Transverse colon (tissue), 4 donors: ENCODE results near the gene SUPT16H. TPM values are rescaled to one million over a fixed set of nuclear protein-coding genes. Genes with fewer than 3 reads are reported as not detected.

Source experiments
- DNase-seq: peaks from one replicate; pipeline ENCODE4 v3.0.0-alpha.2; 2019
- H3K27ac ChIP-seq, 4 donors: fragments of 200-600 bp; sonication (generic); 2 replicates each; pipeline ENCODE4 v1.5.1; 2016 to 2018; ENCODE audit warnings: inconsistent platforms in 4 of 4
- H3K27me3 ChIP-seq: fragments of 200-600 bp; sonication (generic); 2 replicates; pipeline ENCODE4 v1.5.1; 2017; ENCODE audit warnings: inconsistent platforms
- H3K36me3 ChIP-seq, 4 donors: fragments of 200-600 bp; sonication (generic); 2 replicates each; pipeline ENCODE4 v1.5.1; 2017 to 2019; ENCODE audit warnings: inconsistent platforms in 4 of 4
- H3K4me1 ChIP-seq, 4 donors: fragments of 200-600 bp; sonication (generic); 2 replicates each; pipeline ENCODE4 v1.5.1; 2017 to 2020; ENCODE audit warnings: inconsistent platforms in 4 of 4
- H3K4me3 ChIP-seq, 4 donors: fragments of 200-600 bp; sonication (generic); 1 replicate in 1 of 4; 2 replicates in 3 of 4; pipeline versions ENCODE4 v1.5.1 to v1.6.1; 2017 to 2019; ENCODE audit warnings: inconsistent platforms in 4 of 4
- H3K9me3 ChIP-seq, 2 donors: fragments of 200-600 bp; sonication (generic); 2 replicates each; pipeline ENCODE4 v1.5.1; 2017 to 2019; ENCODE audit warnings: inconsistent platforms in 2 of 2
- CTCF ChIP-seq, 5 experiments: fragments of 200-600 bp in 3 of 5; fragments of 450-650 bp in 2 of 5; sonication (generic) in 3 of 5; IDR thresholded peaks; 1 replicate in 2 of 5; 2 replicates in 3 of 5; pipeline ENCODE4 v1.5.1; 2016 to 2017; ENCODE audit warnings: antibody characterized with exemption in 5 of 5, inconsistent platforms in 3 of 5, mild to moderate bottlenecking in 2 of 5, moderate library complexity in 1 of 5
- EP300 ChIP-seq: sonication (generic); formaldehyde crosslinking; IDR thresholded peaks from one replicate; pipeline ENCODE4 v1.6.1; 2017; ENCODE audit warnings: antibody characterized with exemption, low read depth
- POLR2A ChIP-seq: fragments of 450-650 bp; IDR thresholded peaks from one replicate; pipeline ENCODE4 v1.6.1; 2016; ENCODE audit warnings: antibody characterized with exemption, mild to moderate bottlenecking, moderate library complexity
- POLR2AphosphoS5 ChIP-seq, 3 donors: sonication (generic); formaldehyde crosslinking; IDR thresholded peaks; one replicate each; pipeline ENCODE4 v1.6.1; 2016; ENCODE audit warnings: antibody characterized with exemption in 3 of 3
- WGBS, 2 donors: methylation state at CpG; one replicate each; pipeline ENCODE4 v1.1.5; 2018; ENCODE audit warnings: low coverage in 1 of 2; 5-methylcytosine and 5-hydroxymethylcytosine counted together
- in situ Hi-C, 4 donors: fragments of 200-750 bp; cut with MboI; loops; one replicate each; pipeline versions ENCODE4 v1.15.0 to v1.15.1; 2017; ENCODE audit warnings: low sequenced_read_pairs in 3 of 4, low pct_ligation_motif_present in 1 of 4, low pct_unique_long_range_greater_than_20kb in 1 of 4
- intact Hi-C: fragments of 100-400 bp; cut with DNase I; formaldehyde crosslinking; loops from one replicate; pipeline ENCODE4 v1.15.1; 2023; ENCODE audit warnings: low total_unique reads
- total RNA-seq, 4 donors: library from RNA; depleted of rRNA; stranded (reverse); fragments of >200 nt; gene quantifications; one replicate each; pipeline ENCODE4 v1.1.0, GENCODE V29; 2016

SUPT16H gene
- total RNA-seq, 4 donors from 2014 or later, result 21.5 to 43.5 (median 36.4) TPM

GRCh38 chr14:21320913-21321312 lies 62.9 kb downstream of the SUPT16H start:
- intact Hi-C loops, result no loop called here

GRCh38 chr14:21317398-21317797 lies 66.4 kb downstream of the SUPT16H start:
- 60 to 62% methylated on average over 1 to 3 of the region's 3 CpGs for WGBS, 2 donors
- Histone ChIP-seq H3K4me1 (no peaks in the 10 kb centered on the region), H3K36me3 (no peaks in the 10 kb centered on the region), H3K27ac (no peak overlapping the region), H3K27me3 (no peaks in the 10 kb centered on the region), H3K9me3 (no peaks in the 10 kb centered on the region), H3K4me3 (no peak overlapping the region)
- intact Hi-C loops, result no loop called here
- no peak for DNase-seq
- in situ Hi-C loops, result no loop called here
- TF ChIP-seq CTCF (IDR thresholded peaks at IDR 0.05) (no peak), POLR2A (no peak), EP300 (no peak), POLR2AphosphoS5 (IDR thresholded peaks at IDR 0.05) (no peak)

More at GRCh38 chr14:21320913-21321312, 62.9 kb downstream of the SUPT16H start:
- no peak for DNase-seq
- H3K27me3 ChIP-seq, result no peaks in the 10 kb centered on the region
- no peaks in the 10 kb centered on the region for H3K4me1 ChIP-seq
- TF ChIP-seq CTCF (IDR thresholded peaks at IDR 0.05) (no peak), POLR2AphosphoS5 (IDR thresholded peaks at IDR 0.05) (no peak), EP300 (no peak), POLR2A (no peak)
- H3K27ac ChIP-seq, result no peak overlapping the region
- H3K9me3 ChIP-seq, result no peaks in the 10 kb centered on the region
- H3K4me3 ChIP-seq, result no peak overlapping the region
- no peaks in the 10 kb centered on the region for H3K36me3 ChIP-seq
- 50 to 63% methylated on average over 1 to 2 of the region's 2 CpGs for WGBS, 2 donors
- in situ Hi-C loops, result no loop called here

- DNase-seq, result peak; percentile 32
- no peaks in the 10 kb centered on the region for H3K9me3 ChIP-seq
- in situ Hi-C loops, result no loop called here
- H3K4me1 ChIP-seq, result peaks cover 0 to 6% (median 3%) of the 10 kb centered on the region in 4 donors
- intact Hi-C loops, result no loop called here
- no peak overlapping the region for H3K4me3 ChIP-seq
- 68 to 88% methylated on average over 9 to 12 of the region's 12 CpGs for WGBS, 2 donors
- TF ChIP-seq CTCF (IDR thresholded peaks at IDR 0.05) (no peak), EP300 (no peak), POLR2A (no peak), POLR2AphosphoS5 (IDR thresholded peaks at IDR 0.05) (no peak)
- no peak overlapping the region for H3K27ac ChIP-seq
- H3K36me3 ChIP-seq, result no peaks in the 10 kb centered on the region
- H3K27me3 ChIP-seq, result no peaks in the 10 kb centered on the region
Observed at GRCh38 chr14:21313512-21313911, 70.3 kb downstream of the SUPT16H start.

GRCh38 chr14:21311614-21312013 lies 72.2 kb downstream of the SUPT16H start:
- no peak for DNase-seq
- Histone ChIP-seq H3K9me3 (no peaks in the 10 kb centered on the region), H3K4me3 (no peak overlapping the region), H3K36me3 (no peaks in the 10 kb centered on the region), H3K4me1 (peaks cover 0 to 17% (median 8%) of the 10 kb centered on the region in 4 donors), H3K27me3 (no peaks in the 10 kb centered on the region), H3K27ac (no peak overlapping the region)
- TF ChIP-seq EP300 (no peak), POLR2AphosphoS5 (IDR thresholded peaks at IDR 0.05) (no peak), CTCF (IDR thresholded peaks at IDR 0.05) (no peak), POLR2A (no peak)
- WGBS, 2 donors, result 82% methylated on average over 2 of the region's 2 CpGs; no CpG with 5 or more reads in 1 of the 2 donors
- in situ Hi-C loops, result no loop called here
- intact Hi-C loops, result no loop called here
